Measurements from ENCODE around the gene PBX3.

PBX3 gene

GRCh38 chr9:125979383-125979782 is 232.2 kb downstream of the PBX3 start:
- DNase-seq (ENCODE audit: low spot score): no peak

- no peak for DNase-seq (ENCODE audit: low spot score)
These were observed 235.7 kb downstream of the PBX3 start for GRCh38 chr9:125982798-125983406.

- DNase-seq (ENCODE audit: low spot score): no peak
These were observed 236.5 kb downstream of the PBX3 start for GRCh38 chr9:125983681-125984080.

- no peak for DNase-seq (ENCODE audit: low spot score)
These were observed 237.3 kb downstream of the PBX3 start for GRCh38 chr9:125984461-125984860.

DNA sequence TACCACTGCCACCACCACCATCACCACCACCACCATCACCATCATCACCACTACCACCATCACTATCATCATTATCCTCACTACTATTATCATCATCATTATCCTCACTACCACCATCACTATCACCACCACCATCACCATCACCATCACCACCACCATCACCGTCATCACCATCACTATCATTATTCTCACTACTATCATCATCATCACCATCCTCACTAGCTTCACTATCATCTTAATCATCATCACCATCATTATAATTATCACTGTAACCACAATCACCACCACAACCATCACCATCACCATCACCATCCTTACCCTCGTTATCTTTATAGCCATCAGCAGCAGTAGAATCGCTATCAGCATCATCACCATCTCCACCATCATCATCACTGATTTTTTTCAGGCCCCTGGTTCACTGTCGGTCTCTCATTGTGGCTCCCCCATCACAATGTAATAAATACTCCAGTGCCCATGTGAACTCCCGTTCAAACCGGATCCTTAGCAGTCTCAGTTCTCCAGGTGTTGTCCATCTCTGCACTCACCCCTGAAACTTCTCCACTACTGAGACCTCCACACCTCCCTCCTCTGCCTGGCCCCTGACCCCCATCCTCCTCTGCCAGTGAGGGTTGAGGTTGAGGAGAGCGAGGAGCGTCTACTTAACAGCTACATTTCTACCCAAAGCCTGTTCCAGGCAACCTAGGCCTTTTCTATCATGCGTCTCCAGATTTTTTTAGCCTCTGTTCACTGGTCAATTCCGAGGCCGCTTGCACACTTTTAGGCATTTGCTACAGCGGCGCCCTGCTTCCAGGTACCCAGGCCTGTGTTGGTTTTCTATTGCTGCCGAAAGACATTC is 238.2 kb downstream of the PBX3 start:
- DNase-seq (ENCODE audit: low spot score): no peak

DNA sequence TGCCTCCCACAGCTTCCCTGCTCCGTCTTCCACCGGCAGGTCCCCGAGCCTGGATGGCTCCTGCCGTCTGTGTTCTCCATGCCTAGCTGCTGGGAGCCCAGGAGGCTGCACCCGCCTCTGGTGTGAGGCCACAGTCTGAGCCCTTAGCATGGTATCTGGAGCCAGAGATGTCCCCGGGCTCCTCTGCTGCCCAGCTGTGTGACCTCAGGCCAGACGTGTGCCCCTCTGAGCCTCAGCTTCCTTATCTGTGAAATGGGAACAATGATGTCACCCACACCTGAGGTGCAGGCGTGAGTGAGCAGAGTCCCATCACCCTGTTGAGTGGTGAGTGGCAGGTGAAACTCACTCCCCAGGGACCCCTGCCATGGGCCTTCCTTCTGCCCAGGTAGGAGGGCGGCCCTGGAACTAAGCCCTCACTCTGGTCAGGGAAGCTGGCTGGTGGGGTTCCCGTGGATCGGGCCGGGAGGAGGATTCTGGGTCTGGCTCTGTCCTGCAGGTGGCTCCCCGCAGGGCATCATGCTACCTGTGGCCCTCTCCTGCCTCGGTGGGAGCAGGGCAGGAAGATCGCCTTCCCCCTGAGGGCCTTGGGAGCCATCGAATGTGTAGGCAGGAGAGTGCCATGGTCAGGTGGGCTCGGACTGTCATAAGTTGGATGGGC is 239.0 kb downstream of the PBX3 start:
- no peak for DNase-seq (ENCODE audit: low spot score)

DNA sequence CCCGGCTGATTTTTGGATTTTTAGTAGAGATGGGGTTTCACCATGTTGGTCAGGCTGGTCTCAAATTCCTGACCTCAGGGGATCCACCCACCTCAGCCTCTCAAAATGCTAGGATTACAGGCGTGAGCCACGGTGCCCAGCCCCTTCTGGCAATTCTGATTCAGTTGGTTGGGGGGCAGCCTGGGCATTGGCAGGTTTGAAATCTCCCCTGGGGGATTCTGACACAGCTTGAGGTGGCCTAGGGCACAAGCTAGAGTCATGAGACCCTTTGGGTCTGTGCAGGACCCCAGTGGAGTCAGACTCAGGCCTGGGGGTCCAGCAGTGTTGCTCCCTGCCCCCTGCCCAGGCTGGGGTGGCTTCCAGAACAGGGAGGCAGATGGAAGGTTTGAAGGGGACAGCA is 239.8 kb downstream of the PBX3 start:
- DNase-seq (ENCODE audit: low spot score): no peak

DNA sequence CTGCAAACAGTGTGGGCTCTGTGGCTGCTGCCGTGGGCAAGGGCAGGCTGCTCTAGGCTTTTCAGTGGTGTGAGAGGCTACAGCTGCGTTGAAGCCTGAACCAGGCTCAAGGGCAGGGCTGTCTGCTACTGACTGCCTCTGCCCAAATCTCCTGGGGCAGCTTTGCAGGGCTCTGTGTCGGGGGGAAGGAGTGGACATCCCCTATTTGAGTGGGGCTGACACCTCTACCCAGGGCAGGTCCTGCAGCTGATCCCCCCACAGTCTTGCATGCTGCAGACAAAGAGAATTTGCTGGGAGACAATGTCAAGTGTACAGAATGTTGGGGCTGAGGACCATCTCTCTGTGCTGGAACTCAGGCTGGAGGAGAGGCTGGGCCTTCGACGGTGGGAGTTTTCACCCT is 240.2 kb downstream of the PBX3 start:
- DNase-seq (ENCODE audit: low spot score): no peak

GRCh38 chr9:125988479-125989050 is 241.4 kb downstream of the PBX3 start:
- no peak for DNase-seq (ENCODE audit: low spot score)

DNA sequence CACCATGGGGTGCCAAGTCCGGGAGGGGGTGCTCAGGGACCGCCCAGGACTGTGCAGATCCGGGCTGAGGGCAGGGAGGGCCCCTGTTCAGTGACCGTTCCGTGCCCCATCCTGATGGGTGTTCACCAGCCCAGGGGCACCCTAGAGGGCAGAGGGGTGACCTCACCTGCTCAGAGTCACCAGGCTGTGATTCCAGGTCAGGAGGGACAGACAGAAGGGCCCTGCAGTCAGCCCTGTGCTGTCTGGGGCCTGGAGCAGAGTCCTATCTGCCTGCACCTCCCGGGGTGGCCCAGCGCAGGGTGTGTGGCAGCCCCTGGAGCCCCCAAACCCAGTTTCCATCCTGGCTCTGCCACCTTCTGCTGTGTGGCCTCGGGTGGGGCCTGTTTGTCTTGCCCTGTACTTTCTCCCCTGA is 241.9 kb downstream of the PBX3 start:
- DNase-seq (ENCODE audit: low spot score): no peak

DNA sequence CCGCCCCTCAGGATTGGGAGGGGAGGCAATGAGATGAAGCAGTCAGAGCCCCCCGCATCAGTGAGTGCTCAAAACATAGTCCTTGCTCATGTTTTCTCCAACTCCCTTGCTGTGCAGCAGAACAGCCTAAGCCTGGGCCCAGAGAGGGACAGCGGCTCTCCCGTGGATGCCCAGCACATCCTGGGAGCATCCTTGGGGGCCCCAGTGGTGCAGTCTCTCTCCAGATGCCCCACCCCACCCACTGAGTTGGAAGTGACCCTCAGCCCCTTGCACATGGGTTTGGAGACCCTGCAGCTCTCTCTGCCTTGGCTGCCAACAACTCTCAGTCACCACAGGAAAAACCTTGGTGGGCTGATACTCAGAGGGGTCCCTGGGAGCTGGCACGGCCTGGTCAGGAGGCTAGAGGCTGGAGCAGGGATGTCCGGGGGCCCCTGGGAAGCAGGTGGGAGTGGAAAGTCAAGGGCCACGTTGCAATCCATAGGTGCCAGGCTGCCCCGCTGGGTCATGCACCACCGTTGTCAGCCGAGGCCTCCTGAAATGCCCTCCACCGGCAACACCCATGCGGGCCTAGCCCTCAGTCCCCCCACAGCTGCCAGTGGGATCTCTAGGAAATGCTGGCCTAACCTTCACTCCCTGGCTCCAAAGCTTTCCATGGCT is 242.5 kb downstream of the PBX3 start:
- no peak for DNase-seq (ENCODE audit: low spot score)

DNA sequence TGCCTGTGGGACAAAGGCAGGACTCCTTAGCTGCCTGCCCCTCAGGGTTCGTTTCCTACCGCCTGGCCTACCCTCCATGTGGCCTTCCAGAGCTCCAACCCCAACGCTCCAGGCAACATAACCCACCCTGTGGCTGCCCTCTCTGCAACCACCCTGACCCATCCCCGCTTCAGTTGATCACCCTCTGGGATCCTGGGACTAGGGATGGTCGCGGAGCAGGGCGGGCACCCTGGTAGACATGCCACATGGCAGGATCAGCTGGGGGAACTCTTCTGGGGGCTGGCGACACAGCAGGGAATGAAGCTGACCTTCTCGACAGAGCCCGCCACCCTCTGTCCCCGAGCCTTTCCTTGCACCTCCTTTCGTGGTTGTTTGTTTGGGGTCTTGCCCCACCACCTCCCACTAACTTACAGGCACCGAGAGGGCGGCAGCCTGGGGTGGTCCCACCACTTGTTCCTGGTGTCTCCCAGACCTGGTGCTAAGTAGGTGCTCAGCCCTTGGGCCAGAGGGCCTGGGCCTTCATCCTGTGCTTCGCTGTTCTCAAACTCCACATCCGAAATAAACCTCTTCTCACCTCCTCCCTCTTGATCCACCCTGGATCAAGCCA is 243.1 kb downstream of the PBX3 start:
- no peak for DNase-seq (ENCODE audit: low spot score)

DNA sequence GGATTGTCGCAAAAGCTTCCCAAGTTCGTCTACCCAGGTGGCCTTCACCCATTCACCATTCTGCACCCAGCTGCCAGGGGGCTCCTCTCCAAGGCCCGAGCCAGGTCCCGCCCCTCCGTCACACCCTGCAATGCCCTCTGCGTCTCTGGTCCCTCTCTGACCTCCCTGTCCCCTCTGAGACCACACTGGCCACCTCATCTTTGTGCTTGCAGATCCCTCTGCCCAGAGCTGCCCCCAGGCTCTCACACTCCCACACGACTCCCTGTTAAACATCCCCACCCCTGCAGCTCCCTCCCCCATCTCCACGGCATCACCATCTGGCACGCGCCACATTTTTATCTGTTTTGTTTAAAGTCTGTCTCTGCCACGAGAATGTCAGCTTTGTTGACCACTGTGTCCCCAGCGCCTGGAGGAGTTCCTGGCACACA is 243.6 kb downstream of the PBX3 start:
- DNase-seq (ENCODE audit: low spot score): no peak

DNA sequence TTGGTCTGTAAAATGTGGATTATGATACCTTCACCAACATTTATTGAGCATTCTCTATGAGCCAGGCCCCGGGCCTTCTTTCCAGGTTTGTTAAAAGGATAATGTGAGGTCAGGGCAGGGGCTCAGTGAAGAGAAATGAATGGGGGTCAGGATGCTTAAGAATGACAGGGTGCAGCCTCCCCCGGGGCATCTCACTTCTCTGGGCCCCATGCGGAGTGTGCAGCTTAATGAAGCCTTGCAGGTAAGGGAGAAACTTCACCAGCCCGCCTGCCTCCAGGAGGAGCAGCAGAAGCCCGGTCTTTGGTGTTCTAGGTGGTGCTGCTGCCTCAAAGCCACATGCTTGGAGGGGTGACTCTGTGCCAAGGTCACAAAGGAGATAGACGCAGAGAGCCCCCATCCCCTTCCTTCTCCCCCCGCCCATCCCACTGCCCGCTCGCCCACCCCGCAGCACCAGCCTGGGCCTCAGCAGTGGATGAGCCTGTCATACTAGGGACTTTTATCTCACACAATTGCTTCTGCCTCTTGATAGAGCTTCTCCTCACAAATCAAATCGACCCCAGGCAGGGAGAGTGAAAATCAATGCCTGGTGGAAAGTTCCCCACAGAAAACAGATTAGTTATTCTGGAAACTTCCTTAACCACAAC is 244.8 kb downstream of the PBX3 start:
- DNase-seq (ENCODE audit: low spot score): no peak

DNA sequence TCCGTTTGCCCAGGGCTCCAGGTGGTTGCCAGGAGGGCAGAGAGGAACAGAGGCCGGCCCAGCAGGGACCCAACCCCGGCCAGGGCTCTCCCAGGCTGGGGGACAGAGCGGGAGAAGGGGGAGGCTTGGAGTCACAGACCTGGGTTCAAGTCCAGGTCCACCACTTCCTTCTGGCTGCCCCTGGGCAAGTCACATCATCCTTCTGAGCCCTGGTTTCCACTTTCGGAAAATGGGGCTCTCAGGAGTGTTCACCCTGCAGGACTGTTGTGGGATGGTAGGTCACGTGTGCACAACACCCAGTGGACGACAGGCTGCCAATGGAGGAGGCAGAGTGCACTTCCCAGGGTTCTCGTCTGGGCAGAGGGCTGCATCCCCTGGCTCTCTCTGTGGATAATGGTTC is 245.4 kb downstream of the PBX3 start:
- DNase-seq (ENCODE audit: low spot score): no peak

DNA sequence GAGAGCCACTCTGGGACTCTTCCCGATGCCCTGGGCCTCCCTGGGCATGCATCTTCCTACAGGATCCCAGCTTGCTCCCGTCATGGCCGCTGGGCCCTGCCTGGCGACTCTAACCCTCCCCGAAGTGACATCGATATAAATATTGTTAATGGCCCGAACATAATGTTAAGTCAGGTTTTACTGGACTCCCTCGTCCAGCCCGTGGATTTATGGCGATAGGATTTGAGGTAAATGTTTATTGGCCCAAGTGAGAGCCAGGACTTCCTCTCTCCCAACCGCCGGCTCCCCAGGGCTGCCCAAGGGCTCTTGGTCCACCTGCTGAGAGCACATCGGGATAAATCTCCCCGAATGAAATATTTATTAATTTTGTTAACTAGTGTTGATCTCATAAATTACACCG is 246.3 kb downstream of the PBX3 start:
- no peak for DNase-seq (ENCODE audit: low spot score)

- DNase-seq (ENCODE audit: low spot score): no peak
These were observed 247.1 kb downstream of the PBX3 start for GRCh38 chr9:125994066-125994943.

DNA sequence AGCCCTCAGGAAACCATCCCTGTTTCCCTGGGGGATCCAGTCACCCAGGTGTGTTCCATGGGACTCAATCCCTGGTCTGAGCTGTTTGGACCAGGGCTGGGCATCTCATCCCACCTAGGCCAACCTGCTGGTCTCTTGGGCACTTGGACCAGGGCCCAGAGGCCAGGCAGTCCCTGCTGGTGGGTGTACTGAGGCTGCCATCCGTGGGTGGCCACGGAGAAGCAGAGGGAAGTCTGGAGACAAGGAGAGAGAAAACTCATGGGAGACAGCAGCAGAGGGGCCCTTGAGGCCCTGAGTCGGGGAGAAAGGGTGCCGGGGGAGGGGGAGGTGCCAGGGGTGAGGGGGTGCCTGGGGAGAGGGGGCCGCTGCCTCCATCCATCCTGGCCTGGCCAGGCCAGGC is 247.8 kb downstream of the PBX3 start:
- DNase-seq (ENCODE audit: low spot score): no peak

DNA sequence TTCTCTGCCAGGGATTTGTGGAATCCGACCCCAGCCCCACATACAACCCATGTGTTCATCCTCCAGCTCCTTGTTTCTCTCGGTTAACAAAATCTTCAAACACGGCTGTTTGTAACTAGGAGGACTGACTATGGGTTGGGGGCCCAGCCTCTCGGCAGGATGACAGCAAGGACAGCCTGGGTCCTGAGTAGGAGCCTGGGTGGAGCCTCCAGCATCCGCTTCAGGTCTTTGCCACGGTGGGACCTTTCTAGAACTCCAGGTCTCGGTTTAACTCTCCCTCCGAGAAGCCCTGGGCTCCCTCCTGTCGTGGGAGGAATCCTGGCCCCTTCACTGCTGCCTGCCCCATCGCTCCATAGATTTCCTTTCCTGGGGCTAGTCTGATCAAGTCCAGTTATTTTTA is 248.5 kb downstream of the PBX3 start:
- DNase-seq (ENCODE audit: low spot score): no peak

DNA sequence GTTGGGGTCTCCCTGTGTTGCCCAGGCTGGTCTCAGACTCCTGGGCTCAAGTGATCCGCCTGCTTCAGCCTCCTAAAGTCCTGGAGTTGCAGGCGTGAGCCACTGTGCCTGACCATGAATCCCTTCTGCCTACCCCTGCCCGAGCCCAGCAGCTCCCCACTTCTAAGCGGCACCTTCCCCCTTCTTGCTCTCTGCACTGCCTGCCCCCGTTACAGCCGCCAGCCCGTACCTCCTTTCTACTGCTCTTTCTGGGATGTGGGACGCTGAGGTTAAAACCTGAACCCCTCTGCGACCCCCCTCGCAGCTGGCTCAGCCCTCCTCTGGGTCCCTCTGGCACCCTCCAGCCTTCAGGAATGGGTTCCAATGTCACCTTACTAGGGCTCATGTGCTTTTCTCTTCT is 249.6 kb downstream of the PBX3 start:
- no peak for DNase-seq (ENCODE audit: low spot score)

All from kidney capillary endothelial cell (primary cell).